ENCODE measurements around the gene CDY2A.
"Not testable (repeated sequence)": the region's sequence is repeated elsewhere in the genome, so short reads cannot be mapped to it uniquely, and the experiment has no call there.

The CDY2A gene

GRCh38 chrY:18025487-18025886 lies at the start of gene CDY2A:
TSS of gene CDY2A (plus strand) at chrY:18025787. CDS start at chrY:18026115, 328 bp downstream.
- DNase-seq (ENCODE audit: low read depth in 2 of 2): not testable (repeated sequence)

DNA sequence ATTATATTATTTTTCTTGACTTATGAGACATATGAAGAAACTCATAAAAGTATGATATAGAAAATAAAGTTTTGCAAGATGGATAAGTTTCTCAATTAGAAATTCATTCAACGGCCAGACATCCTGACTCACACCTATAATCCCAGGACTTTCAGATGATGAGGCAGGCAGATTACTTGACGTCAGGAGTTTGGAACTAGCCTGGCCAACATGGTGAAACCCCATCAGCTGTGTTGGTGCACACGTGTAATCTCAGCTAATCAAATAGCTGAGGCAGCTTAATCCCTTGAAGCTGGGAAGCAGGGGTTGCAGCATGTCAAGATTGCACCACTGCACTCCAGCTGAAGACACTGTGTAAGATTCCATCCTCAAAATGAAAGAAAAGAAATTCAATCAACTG lies 28.0 kb upstream of the CDY2A start:
- DNase-seq (ENCODE audit: low read depth in 2 of 2): not testable (repeated sequence)

DNA sequence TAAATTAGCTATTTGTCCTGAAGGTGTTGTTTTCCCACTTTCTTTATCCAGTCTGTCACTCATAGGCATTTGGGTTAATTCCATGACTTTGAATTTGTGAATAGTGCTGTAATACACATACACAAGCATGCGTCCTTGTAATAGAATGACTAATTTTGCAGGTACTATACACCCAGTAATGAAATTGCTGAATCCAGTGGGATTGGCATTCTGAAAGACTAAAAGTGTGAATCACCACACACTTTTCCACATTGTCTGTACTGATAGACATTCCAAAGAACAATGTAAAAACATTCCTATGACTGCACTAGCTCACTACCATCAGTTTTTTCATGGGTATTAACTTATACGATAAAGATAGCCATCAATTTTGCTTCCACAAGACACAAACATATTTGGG lies 27.3 kb upstream of the CDY2A start:
- DNase-seq (ENCODE audit: low read depth in 2 of 2): not testable (repeated sequence)

DNA sequence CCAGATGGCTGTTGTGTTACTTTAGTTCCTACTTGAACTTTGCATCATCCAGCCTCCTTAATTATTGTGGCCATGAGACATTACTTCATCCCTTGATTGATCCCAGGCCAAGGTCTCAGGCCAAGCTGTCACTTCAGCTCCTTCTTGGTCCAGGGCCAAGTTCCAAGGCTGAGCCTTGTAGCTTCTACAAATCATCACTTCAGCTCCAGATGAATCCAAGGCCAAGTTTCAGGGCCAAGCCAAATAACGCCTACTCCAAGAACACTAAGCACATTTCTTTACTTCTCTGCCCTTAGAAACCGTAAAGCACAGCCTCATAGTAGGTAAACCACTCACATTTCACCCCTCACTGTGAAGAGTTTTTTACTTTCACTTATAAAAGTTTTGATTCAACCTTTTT lies 1.7 kb upstream of the CDY2A start:
- not testable (repeated sequence) for DNase-seq (ENCODE audit: low read depth in 2 of 2)

DNA sequence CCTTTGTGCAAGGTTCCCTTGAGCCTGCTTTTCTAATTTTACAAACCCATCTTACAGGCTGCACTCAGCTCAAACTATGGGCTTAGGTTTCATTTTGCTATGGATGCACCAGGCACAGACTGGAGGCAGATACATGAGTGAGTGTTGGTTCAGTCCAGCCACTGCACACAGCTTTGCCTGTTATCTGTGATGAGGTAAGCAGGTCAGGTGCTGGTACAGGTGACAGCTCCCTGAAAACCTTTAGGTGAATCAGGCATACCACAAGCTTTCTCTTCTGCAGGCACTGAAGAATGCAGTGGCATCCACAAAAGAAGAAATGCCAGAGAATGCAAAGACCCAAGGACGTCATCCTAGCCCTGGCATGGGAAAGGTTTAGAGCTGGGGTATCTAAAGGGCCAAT lies 3.3 kb downstream of the CDY2A start:
- not testable (repeated sequence) for DNase-seq (ENCODE audit: low read depth in 2 of 2)

DNA sequence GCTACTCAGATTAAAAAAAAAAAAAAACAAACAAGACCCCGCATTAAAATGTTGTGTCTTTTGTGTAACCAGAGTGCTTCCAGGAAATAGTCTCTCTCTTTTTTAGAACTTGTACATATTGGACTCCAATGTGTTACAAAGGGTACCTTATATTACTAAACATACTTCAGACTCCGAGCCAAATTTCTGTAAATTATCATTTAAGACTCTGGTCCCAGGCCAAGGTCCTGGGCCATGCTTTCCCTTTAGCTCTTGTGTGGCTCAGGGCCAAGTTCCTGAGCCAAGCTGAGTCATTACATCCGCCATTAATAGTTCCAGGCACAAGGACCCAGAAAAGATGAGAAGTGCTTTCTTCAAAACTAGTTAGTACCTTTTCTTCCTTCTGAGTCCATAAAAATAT lies 4.6 kb downstream of the CDY2A start:
- not testable (repeated sequence) for DNase-seq (ENCODE audit: low read depth in 2 of 2)

- not testable (repeated sequence) for DNase-seq (ENCODE audit: low read depth in 2 of 2)
Observed at GRCh38 chrY:18034100-18034814, 8.7 kb downstream of the CDY2A start.

DNA sequence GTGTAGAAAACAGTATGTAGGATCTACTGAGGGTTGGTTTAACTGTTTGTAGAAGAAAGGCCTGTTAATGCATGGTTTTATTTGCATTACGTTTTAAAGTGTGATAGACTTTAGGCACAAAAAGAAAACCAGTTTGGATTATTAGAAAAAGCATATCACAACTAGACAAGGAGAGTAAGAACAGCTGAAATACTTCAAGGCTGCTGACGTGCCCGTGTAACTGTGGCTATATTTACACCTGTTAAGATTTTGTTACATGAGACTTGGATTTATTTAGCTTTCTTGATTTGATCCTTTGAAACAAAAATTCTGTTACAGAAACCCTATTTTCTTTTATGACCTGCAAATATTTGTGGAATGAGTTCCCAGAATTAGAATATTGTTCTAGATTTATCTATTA lies 9.3 kb downstream of the CDY2A start:
- DNase-seq (ENCODE audit: low read depth in 2 of 2): not testable (repeated sequence)

DNA sequence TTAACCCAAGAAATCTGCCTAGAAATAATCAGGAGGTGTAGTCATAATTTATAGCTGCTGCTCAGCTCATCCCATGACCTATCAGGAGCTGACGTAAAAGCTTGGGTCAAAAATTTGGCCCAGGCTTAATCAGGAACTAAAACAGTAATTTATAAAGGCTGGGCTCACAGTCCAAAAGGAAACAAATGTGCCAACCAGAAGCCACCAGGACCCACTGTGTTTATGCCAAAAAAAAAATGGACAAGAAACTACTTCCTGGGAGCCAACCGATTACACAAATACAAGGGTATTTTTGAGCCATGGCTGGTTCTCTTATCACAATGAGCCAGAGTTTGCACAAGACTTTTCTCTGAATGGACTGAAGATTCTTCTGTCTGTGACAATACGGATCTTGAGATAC lies 19.4 kb downstream of the CDY2A start:
- not testable (repeated sequence) for DNase-seq (ENCODE audit: low read depth in 2 of 2)

- not testable (repeated sequence) for DNase-seq (ENCODE audit: low read depth in 2 of 2)
Observed at GRCh38 chrY:18048149-18049040, 22.8 kb downstream of the CDY2A start.

- DNase-seq (ENCODE audit: low read depth in 2 of 2): not testable (repeated sequence)
Observed at GRCh38 chrY:18049061-18049460, 23.5 kb downstream of the CDY2A start.

DNA sequence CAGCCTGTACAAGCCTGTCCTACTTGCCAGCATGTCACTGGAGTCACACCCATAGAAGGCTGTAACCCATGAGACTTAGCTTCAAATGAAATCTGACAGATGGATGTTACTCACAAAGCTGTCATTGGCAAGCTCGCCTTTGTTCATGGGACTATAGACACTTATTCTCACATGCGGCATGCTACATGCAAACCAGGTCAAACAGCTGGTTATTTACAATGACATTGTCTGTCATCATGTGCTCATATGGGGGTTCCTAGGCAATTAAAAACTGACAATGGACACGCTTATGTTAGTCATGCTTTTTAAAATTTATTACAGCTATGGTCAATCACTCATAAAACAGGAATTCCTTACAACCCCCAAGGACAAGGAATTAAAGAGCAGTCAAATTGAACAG lies 30.9 kb downstream of the CDY2A start:
- DNase-seq (ENCODE audit: low read depth in 2 of 2): not testable (repeated sequence)

GRCh38 chrY:18073464-18073863 lies 47.9 kb downstream of the CDY2A start:
- DNase-seq (ENCODE audit: low read depth in 2 of 2): not testable (repeated sequence)

Data from activated CD4-positive, alpha-beta T cell treated with anti-CD3 and anti-CD28 coated beads for 24 hours (primary cell).